H1 (cell line): ENCODE measurements around the gene RALA. TPM values are rescaled to one million over a fixed set of nuclear protein-coding genes. Genes with fewer than 3 reads are reported as not detected.

Source experiments
- polyA plus RNA-seq, 7 experiments: library from polyadenylated mRNA; depleted of rRNA in 3 of 7; stranded (reverse) in 5 of 7; unstranded in 2 of 7; fragments of >200 nt in 5 of 7; fragments of 200-250 nt in 2 of 7; gene quantifications; 1 replicate in 5 of 7; 2 replicates in 1 of 7; 4 replicates in 1 of 7; pipeline versions ENCODE4 v1.2.1 to v1.2.3, GENCODE V29; 2011 to 2013; ENCODE audit warnings: missing spikeins in 2 of 7, mixed read lengths in 2 of 7
- total RNA-seq: library from RNA; stranded (reverse); fragmentation: NEBNext Ultra II Directional; extraction: Animal tissue kit (Norgen Biotek cat#: 25700); gene quantifications from 2 replicates; pipeline ENCODE4 v1.2.1, GENCODE V29; 2021
- TF ChIP-seq, protein P1 (sequence below): IDR thresholded peaks from 2 replicates; pipeline ENCODE4 v1.6.1; 2012; ENCODE audit warnings: low read length, inconsistent platforms

Gene RALA
- total and polyA plus RNA-seq, 2 of the 8 experiments (the other 6 are each of a cell fraction or from before 2014, with no cell fraction given), result 24.1 to 72.8 TPM

DNA sequence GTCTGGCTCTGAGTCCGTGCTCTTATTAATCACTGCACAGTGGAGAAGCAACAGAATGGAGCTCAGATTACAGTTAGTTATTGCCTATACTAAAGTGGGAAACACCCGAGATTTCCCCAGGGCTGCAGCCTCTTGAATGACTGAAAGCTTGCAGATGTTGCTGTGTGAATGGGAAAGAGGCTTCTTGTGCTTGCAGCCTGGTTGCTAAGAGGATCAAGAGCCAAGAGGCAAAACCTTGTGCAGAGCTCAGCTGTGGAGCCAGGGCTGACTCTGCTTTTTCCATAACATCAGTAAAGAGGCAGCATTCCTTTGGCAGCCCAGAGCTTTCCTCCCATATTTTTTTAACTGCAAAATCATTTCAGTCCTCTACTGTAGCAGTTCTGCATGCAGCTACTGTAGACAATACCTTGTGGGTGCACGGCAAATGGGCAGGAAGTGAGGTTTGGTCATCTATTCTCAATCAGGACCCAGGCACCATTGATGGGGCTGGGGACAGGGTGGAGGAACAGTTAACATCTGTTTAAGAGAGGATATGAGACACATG lies 86.5 kb downstream of the RALA start (continued):
- TF ChIP-seq, protein P1, sequence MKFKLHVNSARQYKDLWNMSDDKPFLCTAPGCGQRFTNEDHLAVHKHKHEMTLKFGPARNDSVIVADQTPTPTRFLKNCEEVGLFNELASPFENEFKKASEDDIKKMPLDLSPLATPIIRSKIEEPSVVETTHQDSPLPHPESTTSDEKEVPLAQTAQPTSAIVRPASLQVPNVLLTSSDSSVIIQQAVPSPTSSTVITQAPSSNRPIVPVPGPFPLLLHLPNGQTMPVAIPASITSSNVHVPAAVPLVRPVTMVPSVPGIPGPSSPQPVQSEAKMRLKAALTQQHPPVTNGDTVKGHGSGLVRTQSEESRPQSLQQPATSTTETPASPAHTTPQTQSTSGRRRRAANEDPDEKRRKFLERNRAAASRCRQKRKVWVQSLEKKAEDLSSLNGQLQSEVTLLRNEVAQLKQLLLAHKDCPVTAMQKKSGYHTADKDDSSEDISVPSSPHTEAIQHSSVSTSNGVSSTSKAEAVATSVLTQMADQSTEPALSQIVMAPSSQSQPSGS, result no peak
